Measurements from ENCODE around the gene SIRT2.
A peak's percentile ranks its signal among the peaks of the same experiment; 100 is the strongest.

DNA sequence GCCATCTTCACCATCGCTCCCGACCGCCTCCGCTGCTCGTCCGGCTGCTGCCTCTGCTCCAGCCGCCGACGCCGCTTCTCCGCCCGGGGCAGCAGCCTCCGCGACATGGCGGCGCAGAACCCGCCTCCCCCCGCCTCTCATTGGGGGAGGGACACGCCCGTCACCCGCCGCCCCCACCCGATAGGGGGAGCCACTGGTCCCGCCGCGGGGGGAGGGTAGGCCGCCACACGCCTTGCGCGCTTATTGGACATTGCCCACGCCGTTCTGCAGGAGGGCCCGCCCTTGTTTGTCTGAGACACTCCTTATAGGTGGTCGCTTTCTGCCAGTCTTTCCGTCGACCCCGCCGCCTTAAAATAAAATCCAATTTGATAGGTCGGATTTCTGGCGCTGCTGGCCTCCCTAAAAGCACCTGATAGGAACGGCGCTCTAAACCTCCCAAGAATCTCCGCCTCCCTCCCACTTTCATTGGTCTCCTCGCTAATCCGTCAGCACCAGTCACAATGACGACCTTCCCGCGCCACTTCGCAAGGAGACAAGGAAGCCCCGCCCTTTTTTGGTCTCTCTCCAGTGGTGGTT is 49.5 kb downstream of the SIRT2 start, which contains the start of gene HNRNPL:
- TF ChIP-seq POLR2A (IDR thresholded peaks at IDR 0.05), result peak; percentile 87 to 95 (median 93)
- TF ChIP-seq, protein P1, sequence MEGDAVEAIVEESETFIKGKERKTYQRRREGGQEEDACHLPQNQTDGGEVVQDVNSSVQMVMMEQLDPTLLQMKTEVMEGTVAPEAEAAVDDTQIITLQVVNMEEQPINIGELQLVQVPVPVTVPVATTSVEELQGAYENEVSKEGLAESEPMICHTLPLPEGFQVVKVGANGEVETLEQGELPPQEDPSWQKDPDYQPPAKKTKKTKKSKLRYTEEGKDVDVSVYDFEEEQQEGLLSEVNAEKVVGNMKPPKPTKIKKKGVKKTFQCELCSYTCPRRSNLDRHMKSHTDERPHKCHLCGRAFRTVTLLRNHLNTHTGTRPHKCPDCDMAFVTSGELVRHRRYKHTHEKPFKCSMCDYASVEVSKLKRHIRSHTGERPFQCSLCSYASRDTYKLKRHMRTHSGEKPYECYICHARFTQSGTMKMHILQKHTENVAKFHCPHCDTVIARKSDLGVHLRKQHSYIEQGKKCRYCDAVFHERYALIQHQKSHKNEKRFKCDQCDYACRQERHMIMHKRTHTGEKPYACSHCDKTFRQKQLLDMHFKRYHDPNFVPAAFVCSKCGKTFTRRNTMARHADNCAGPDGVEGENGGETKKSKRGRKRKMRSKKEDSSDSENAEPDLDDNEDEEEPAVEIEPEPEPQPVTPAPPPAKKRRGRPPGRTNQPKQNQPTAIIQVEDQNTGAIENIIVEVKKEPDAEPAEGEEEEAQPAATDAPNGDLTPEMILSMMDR (IDR thresholded peaks at IDR 0.05), result peak in 6 of 7 experiments; percentile 16 to 73 (median 40)

All from body of pancreas (tissue), 4 donors.